Body of pancreas (tissue), 4 donors: ENCODE results near the gene AJAP1. TPM values are rescaled to one million over a fixed set of nuclear protein-coding genes. Genes with fewer than 3 reads are reported as not detected.

Experiments used
- ATAC-seq: fragments of 150-250 bp; one replicate; pipeline ENCODE4 v1.9.1; 2016
- DNase-seq, 4 donors: peaks; one replicate each; pipeline ENCODE4 v3.0.0-alpha.2; 2019
- H3K27ac ChIP-seq, 4 donors: fragments of 200-600 bp; sonication (generic); 1 replicate in 3 of 4; 2 replicates in 1 of 4; pipeline versions ENCODE4 v1.5.1 to v1.6.1; 2016 to 2019; ENCODE audit warnings: mild to moderate bottlenecking in 1 of 4, mixed read lengths in 1 of 4, moderate library complexity in 1 of 4
- H3K27me3 ChIP-seq, 2 donors: fragments of 200-600 bp; sonication (generic); one replicate each; pipeline ENCODE4 v1.6.0; 2016; ENCODE audit warnings: mild to moderate bottlenecking in 1 of 2
- H3K36me3 ChIP-seq, 2 donors: fragments of 200-600 bp; sonication (generic); replicated peaks in 1 of 2; 2 replicates each; pipeline ENCODE4 v1.5.1; 2016; ENCODE audit warnings: low read depth in 2 of 2; ENCODE audit not compliant: insufficient read depth in 1 of 2
- H3K4me1 ChIP-seq: fragments of 200-600 bp; sonication (generic); one replicate; pipeline ENCODE4 v1.6.0; 2016
- H3K4me3 ChIP-seq, 2 donors: fragments of 200-600 bp; sonication (generic); 1 replicate in 1 of 2; 2 replicates in 1 of 2; pipeline ENCODE4 v1.5.1; 2016 to 2019
- H3K9me3 ChIP-seq, 3 donors: fragments of 200-600 bp; sonication (generic); 1 replicate in 2 of 3; 2 replicates in 1 of 3; pipeline ENCODE4 v1.5.1; 2016
- POLR2A ChIP-seq, 3 donors: fragments of 450-650 bp; IDR thresholded peaks; one replicate each; pipeline ENCODE4 v1.6.1; 2016; ENCODE audit warnings: antibody characterized with exemption in 3 of 3, mild to moderate bottlenecking in 2 of 3
- WGBS, 2 donors: methylation state at CpG; one replicate each; pipeline ENCODE4 v1.1.5; 2017; 5-methylcytosine and 5-hydroxymethylcytosine counted together
- intact Hi-C: fragments of 100-400 bp; cut with DNase I; formaldehyde crosslinking; loops from one replicate; pipeline ENCODE4 v1.15.1; 2023
- total RNA-seq, 2 donors: library from RNA; depleted of rRNA; stranded (reverse); fragments of >200 nt; gene quantifications; one replicate each; pipeline ENCODE4 v1.1.0, GENCODE V29; 2016
- TF ChIP-seq, protein P1 (sequence below), 7 experiments: fragments of 450-650 bp in 4 of 7; fragments of 200-600 bp in 3 of 7; sonication (generic) in 3 of 7; IDR thresholded peaks; one replicate each; pipeline ENCODE4 v1.5.1; 2016 to 2019; ENCODE audit warnings: antibody characterized with exemption in 7 of 7

The AJAP1 gene
- total RNA-seq, 2 donors from 2014 or later: 0.66 to 2.9 TPM

DNA sequence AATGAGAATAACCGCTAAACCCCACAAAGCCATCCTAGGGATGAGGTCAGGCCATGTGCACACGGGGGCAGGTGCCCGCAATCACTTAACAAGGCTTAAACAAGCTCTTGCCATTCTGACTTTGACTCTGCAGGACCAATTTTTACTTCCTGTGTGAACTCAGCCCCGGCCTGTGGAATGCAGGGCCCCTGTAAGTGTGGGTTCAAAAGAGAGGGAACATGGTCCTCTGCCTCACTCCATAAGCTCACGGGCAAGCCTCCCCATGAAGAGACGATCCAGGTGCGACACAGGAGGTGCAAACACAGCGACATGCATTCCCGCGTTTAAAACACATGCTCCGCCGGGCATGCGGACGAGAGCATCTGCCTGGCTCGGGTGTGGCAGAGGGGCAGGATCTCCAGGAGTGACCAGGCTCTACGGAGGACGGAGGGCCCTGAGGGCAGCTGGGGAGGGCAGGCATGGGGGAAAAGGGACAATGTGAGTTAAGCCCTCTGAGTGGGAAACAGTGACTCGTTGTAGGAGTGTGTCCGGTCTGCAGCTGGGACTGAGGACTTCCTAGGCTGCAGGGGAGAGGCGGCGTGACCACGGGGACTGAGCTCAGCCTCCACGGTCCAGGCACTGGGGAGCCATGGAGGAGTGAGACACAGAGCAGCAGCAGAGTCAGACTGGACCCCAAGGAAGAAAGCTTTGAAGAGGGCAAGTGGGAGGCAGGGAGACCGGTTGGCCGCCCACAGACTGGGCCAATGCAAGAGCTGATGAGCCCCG is 40.6 kb upstream of the AJAP1 start:
- 72 to 79% methylated on average over 22 to 25 of the region's 26 CpGs for WGBS, 2 donors
- ATAC-seq (no peak), DNase-seq (no peak)
- Histone ChIP-seq H3K36me3 (no peaks in the 10 kb centered on the region), H3K4me3 (no peak overlapping the region), H3K9me3 (peaks cover 0 to 5% (median 0%) of the 10 kb centered on the region in 3 donors), H3K27ac (no peak overlapping the region), H3K4me1 (no peaks in the 10 kb centered on the region), H3K27me3 (peaks cover 0 to 3% of the 10 kb centered on the region in 2 donors)
- intact Hi-C loops: no loop called here
- TF ChIP-seq POLR2A (IDR thresholded peaks at IDR 0.05): no peak
- TF ChIP-seq, protein P1, sequence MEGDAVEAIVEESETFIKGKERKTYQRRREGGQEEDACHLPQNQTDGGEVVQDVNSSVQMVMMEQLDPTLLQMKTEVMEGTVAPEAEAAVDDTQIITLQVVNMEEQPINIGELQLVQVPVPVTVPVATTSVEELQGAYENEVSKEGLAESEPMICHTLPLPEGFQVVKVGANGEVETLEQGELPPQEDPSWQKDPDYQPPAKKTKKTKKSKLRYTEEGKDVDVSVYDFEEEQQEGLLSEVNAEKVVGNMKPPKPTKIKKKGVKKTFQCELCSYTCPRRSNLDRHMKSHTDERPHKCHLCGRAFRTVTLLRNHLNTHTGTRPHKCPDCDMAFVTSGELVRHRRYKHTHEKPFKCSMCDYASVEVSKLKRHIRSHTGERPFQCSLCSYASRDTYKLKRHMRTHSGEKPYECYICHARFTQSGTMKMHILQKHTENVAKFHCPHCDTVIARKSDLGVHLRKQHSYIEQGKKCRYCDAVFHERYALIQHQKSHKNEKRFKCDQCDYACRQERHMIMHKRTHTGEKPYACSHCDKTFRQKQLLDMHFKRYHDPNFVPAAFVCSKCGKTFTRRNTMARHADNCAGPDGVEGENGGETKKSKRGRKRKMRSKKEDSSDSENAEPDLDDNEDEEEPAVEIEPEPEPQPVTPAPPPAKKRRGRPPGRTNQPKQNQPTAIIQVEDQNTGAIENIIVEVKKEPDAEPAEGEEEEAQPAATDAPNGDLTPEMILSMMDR (IDR thresholded peaks at IDR 0.05): no peak

DNA sequence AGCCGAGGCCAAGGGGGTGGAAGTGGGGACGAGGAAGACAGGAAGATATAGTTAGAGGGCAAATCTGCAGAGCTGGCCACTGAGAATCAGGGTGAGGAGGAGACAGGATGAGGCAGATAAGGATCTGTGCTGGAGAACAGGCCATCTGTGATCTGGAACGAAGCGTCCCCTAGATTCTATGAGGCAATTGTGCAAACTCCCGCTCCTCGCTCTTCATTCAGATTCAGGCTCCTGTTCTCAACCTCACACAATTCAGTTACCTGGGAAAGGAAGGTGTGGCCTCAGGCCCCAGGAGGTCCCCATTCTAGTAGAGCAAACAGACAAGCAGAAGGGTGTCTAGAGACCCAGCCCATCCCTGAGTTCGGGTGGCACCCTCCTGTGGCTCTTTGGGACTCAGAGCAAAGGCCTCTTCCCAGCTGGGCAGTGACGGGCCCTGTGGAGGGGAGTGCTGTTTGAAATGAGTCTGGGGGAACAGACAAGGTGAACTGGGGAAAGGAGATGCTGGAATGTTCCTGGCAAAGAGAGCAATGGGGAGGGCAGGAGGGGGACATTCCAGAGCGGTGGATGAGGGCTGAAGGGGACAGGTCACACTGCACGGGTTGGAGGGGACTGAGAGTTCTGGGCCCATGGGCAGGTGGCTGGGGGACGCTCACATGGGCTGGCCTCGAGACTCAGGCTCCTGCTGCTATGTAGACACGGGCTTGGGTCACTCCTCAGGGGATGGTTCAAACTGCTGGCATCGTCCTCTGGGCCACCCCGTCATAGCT is 39.9 kb upstream of the AJAP1 start:
- WGBS, 2 donors: 51 to 69% methylated on average over 12 to 15 of the region's 15 CpGs
- H3K27me3 ChIP-seq: peaks cover 0 to 3% of the 10 kb centered on the region in 2 donors
- no peaks in the 10 kb centered on the region for H3K36me3 ChIP-seq
- ATAC-seq: no peak
- no peak for DNase-seq
- no peak overlapping the region for H3K27ac ChIP-seq
- H3K9me3 ChIP-seq: peaks cover 0 to 5% (median 0%) of the 10 kb centered on the region in 3 donors
- no peak for TF ChIP-seq POLR2A (IDR thresholded peaks at IDR 0.05)
- TF ChIP-seq, protein P1 (IDR thresholded peaks at IDR 0.05): no peak
- no peak overlapping the region for H3K4me3 ChIP-seq
- H3K4me1 ChIP-seq: no peaks in the 10 kb centered on the region
- intact Hi-C loops: no loop called here

DNA sequence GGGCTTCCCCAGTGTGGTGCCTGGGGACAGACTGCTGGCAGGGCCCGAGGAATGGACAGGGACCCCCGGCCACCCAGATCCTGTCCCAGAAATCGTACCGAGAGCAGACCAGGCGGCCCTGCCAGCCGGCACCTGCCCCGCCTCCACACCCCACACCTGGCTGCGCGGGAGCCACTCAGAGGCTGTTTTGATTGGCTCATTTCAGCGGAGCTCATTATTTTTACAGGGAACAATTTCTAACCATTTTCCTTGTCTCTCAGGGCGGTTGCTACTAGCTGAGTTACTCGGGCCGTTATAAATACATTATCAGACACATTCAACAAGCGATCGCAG is 39.3 kb upstream of the AJAP1 start:
- Histone ChIP-seq H3K9me3 (peaks cover 0 to 1% (median 0%) of the 10 kb centered on the region in 3 donors), H3K27ac (no peak overlapping the region), H3K36me3 (no peaks in the 10 kb centered on the region), H3K27me3 (peaks cover 0 to 3% of the 10 kb centered on the region in 2 donors), H3K4me3 (no peak overlapping the region), H3K4me1 (no peaks in the 10 kb centered on the region)
- DNase-seq: no peak
- no peak for TF ChIP-seq POLR2A (IDR thresholded peaks at IDR 0.05)
- TF ChIP-seq, protein P1 (IDR thresholded peaks at IDR 0.05): no peak
- ATAC-seq: no peak
- WGBS, 2 donors: 65 to 69% methylated on average over 11 to 15 of the region's 15 CpGs
- intact Hi-C loops: no loop called here

DNA sequence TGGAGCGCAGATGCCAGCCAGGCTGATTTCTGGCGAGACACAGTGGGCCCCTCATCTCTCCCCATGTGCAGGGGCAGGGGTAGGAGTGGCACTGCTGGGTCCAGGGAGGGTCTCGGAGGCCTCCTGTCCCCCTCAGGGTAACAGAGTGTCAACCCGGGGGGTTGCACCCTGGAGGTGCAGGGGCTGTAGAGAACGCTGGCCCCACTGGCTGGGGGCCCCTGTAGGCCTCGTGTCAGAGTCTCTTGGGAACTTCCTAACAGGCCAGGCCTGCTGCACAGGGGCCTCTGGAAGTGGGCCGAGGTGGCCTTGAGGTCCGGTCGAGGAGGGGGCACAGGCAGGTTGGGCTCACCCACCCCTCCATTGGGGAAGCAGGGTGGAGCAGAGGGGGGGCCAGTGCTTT is 38.9 kb upstream of the AJAP1 start:
- intact Hi-C loops: no loop called here
- 52 to 83% methylated on average over 2 to 7 of the region's 9 CpGs for WGBS, 2 donors
- DNase-seq (no peak), ATAC-seq (no peak)
- Histone ChIP-seq H3K9me3 (no peaks in the 10 kb centered on the region), H3K36me3 (no peaks in the 10 kb centered on the region), H3K27ac (no peak overlapping the region), H3K27me3 (peaks cover 0 to 3% of the 10 kb centered on the region in 2 donors), H3K4me3 (no peak overlapping the region), H3K4me1 (no peaks in the 10 kb centered on the region)
- no peak for TF ChIP-seq POLR2A (IDR thresholded peaks at IDR 0.05)
- TF ChIP-seq, protein P1 (IDR thresholded peaks at IDR 0.05): no peak
